ENCODE measurements around the gene C1R. TPM values are rescaled to one million over a fixed set of nuclear protein-coding genes. Genes with fewer than 3 reads are reported as not detected.

C1R gene
- total RNA-seq, 2 donors from 2014 or later = 191 to 467 TPM

DNA sequence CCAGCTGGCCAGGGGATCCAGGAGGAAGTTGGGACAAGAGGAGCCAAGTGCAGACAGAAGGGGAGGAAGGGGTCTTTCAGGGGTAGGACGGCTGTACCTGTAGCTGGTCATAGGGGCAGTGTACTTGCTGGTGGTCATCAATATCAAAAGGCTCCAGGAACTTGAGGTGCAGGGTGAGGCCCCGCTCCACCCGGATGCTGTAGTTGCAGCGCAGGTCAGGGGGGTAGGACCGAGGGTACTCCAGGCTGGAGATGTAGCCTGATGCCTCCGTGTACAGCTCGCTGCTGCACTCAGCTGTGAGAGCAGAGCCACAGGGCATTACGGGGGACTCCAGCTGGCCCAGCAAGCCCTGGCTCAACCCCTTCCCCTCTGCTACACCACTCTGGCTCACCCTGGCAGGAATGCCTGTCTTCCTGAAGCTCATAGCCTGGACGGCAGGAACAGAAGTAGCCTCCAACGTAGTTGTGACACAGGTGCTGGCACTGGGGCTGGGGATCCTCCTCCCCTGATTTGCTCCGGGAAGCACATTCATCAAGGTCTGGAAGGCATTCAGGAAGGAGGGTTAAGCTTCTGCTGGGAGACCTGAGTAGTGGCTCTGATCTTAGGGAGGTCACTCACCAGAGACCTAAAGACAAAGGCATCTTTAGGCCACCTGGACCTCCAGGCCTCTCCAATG lies 2.9 kb downstream of the C1R start:
- TF ChIP-seq, protein P1, sequence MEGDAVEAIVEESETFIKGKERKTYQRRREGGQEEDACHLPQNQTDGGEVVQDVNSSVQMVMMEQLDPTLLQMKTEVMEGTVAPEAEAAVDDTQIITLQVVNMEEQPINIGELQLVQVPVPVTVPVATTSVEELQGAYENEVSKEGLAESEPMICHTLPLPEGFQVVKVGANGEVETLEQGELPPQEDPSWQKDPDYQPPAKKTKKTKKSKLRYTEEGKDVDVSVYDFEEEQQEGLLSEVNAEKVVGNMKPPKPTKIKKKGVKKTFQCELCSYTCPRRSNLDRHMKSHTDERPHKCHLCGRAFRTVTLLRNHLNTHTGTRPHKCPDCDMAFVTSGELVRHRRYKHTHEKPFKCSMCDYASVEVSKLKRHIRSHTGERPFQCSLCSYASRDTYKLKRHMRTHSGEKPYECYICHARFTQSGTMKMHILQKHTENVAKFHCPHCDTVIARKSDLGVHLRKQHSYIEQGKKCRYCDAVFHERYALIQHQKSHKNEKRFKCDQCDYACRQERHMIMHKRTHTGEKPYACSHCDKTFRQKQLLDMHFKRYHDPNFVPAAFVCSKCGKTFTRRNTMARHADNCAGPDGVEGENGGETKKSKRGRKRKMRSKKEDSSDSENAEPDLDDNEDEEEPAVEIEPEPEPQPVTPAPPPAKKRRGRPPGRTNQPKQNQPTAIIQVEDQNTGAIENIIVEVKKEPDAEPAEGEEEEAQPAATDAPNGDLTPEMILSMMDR (IDR thresholded peaks at IDR 0.05) = no peak
- Histone ChIP-seq H3K9me3 (no peaks in the 10 kb centered on the region), H3K4me3 (no peak overlapping the region), H3K27me3 (no peaks in the 10 kb centered on the region), H3K36me3 (peaks cover 10% of the 10 kb centered on the region), H3K27ac (peak overlapping the region; percentile 67 to 74), H3K4me1 (peaks cover 0 to 32% of the 10 kb centered on the region in 2 donors)
- no peak for DNase-seq (ENCODE audit: low spot score)

DNA sequence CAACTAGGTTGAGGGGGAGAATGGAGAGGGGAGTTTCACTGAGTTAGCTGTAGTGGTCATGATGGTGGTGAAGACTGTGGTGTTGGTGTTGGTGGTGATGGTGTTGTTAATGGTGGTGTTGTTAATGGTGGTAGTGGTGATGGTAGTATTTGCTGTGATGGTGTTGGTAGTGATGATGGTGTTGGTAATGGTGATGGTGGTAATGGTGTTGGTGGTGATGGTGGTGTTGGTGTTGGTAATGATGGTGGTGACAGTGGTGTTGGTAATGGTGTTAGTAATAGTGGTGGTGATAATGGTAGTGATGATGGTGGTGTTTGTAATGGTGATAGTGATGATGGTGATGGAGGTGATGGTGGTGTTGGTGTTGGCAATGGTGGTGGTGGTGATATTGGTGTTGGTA lies 9.1 kb downstream of the C1R start:
- TF ChIP-seq, protein P1 (IDR thresholded peaks at IDR 0.05) = no peak
- peaks cover 30% of the 10 kb centered on the region for H3K36me3 ChIP-seq
- no peaks in the 10 kb centered on the region for H3K9me3 ChIP-seq
- no peak for DNase-seq (ENCODE audit: low spot score)
- H3K27me3 ChIP-seq = no peaks in the 10 kb centered on the region
- H3K4me3 ChIP-seq = no peak overlapping the region
- no peak overlapping the region for H3K27ac ChIP-seq
- H3K4me1 ChIP-seq = peaks cover 0 to 6% of the 10 kb centered on the region in 2 donors

DNA sequence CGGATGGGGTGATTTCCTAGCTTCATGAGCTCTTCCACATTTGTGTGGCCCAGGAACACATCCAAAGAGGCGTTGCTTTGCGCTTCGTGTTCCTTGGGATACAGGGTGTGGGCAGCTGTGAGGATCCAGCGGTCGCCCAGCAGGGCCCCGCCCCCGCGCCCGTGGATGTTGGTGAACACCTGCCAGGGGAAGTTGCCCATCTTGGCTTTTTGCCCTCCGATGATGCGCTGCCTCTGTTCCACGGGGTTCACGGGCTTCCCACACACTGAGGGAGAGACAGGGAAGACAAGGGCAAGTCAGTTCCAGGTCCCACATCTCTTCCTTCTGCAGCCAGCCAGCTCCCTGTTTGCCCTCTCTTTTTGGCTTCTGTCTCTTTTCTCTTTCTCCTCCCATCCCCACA lies 11.2 kb downstream of the C1R start:
- peaks cover 0 to 6% of the 10 kb centered on the region in 2 donors for H3K4me1 ChIP-seq
- no peaks in the 10 kb centered on the region for H3K9me3 ChIP-seq
- no peak overlapping the region for H3K27ac ChIP-seq
- peaks cover 30% of the 10 kb centered on the region for H3K36me3 ChIP-seq
- no peak for DNase-seq (ENCODE audit: low spot score)
- TF ChIP-seq, protein P1 (IDR thresholded peaks at IDR 0.05) = no peak
- H3K4me3 ChIP-seq = no peak overlapping the region
- no peaks in the 10 kb centered on the region for H3K27me3 ChIP-seq

DNA sequence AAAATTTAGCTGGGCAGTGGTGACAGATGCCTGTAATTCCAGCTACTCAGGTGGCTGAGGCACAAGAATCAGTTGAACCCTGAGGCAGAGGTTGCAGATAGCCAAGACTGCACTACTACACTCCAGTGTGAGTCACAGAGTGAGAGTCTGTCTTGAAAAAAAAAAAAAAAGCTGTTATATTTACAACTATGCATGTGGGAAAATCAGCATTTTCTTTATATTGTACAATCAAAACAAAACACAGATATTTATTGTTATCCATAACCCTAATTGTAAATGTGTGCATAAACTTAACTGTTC lies 12.5 kb downstream of the C1R start:
- TF ChIP-seq, protein P1 (IDR thresholded peaks at IDR 0.05) = no peak
- H3K27ac ChIP-seq = peak overlapping the region; percentile 39 to 74
- H3K9me3 ChIP-seq = no peaks in the 10 kb centered on the region
- H3K4me3 ChIP-seq = no peak overlapping the region
- no peak for DNase-seq (ENCODE audit: low spot score)
- H3K36me3 ChIP-seq = peaks cover 21% of the 10 kb centered on the region
- H3K4me1 ChIP-seq = peaks cover 0 to 6% of the 10 kb centered on the region in 2 donors
- H3K27me3 ChIP-seq = no peaks in the 10 kb centered on the region

DNA sequence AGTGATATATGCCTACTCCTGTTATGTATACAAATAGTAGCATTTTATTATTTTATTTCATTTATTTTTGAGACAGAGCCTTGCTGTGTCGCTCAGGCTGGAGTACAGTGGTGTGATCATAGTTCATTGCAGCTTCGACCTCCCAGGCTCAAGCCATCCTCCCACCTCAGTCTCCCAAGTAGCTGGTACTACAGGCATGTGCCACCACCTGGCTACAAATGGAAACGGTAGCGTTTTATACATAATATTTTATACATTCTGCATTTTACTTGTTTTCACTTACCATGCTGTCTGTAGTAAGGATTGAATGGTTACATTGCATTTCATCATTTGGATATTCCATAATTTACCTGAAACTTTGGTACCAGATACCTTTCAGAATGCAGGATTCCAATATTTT lies 14.1 kb downstream of the C1R start:
- Histone ChIP-seq H3K36me3 (peaks cover 18% of the 10 kb centered on the region), H3K27me3 (no peaks in the 10 kb centered on the region), H3K4me1 (peaks cover 0 to 6% of the 10 kb centered on the region in 2 donors), H3K27ac (no peak overlapping the region), H3K4me3 (no peak overlapping the region), H3K9me3 (no peaks in the 10 kb centered on the region)
- no peak for DNase-seq (ENCODE audit: low spot score)
- TF ChIP-seq, protein P1 (IDR thresholded peaks at IDR 0.05) = no peak

DNA sequence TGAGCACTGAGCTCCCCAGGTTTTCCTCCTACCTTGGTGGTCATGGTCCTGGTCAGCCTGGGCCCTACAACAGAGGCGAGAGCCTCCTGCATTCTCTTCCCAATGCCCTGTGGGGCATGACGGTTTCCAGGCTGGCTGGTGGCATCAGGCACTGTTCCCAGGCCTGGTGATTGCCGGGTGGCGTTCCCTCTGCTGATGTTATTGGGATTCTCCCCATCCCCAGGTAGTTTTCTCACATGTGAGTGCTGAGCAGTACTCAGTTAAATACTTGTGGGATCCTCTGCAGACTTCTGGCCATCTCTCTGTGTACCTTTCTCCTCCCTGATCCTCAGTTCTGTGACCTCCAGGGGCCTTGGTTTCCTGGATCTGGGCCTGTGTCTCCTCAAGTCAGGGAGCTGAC lies 15.8 kb downstream of the C1R start:
- peaks cover 0 to 6% of the 10 kb centered on the region in 2 donors for H3K4me1 ChIP-seq
- TF ChIP-seq, protein P1 (IDR thresholded peaks at IDR 0.05) = no peak
- no peak overlapping the region for H3K4me3 ChIP-seq

More for the DNA sequence above, 15.8 kb downstream of the C1R start:
- Histone ChIP-seq H3K27ac (no peak overlapping the region), H3K9me3 (no peaks in the 10 kb centered on the region), H3K27me3 (no peaks in the 10 kb centered on the region), H3K36me3 (peaks cover under 1% of the 10 kb centered on the region)
- DNase-seq (ENCODE audit: low spot score) = no peak

All from right atrium auricular region (tissue), 2 donors.